Left renal pelvis (tissue), 4 donors: ENCODE measurements around the gene TMEM263. TPM values are rescaled to one million over a fixed set of nuclear protein-coding genes. Genes with fewer than 3 reads are reported as not detected.
"Not testable (repeated sequence)": the region's sequence is repeated elsewhere in the genome, so short reads cannot be mapped to it uniquely, and the experiment has no call there.

Experiments used
- DNase-seq, 4 donors: peaks; one replicate each; pipeline ENCODE4 v3.0.0-alpha.2; 2013; ENCODE audit warnings: low read depth in 4 of 4, low spot score in 3 of 4
- polyA plus RNA-seq, 4 donors: library from polyadenylated mRNA; unstranded; fragments of 120-200 nt; gene quantifications; one replicate each; pipeline ENCODE4 v1.2.1, GENCODE V29; 2013; ENCODE audit not compliant: insufficient read length in 4 of 4

Gene TMEM263
- polyA plus RNA-seq, result 100 to 1,000 TPM in 2 of 4 donors, 10 to 100 TPM in 2; 83.3 to 121 (median 94.2) TPM

- DNase-seq, result peak; percentile 90 to 95 (median 94)
These were observed at the start of gene TMEM263 for GRCh38 chr12:106955377-106956047. TSS of gene TMEM263 (plus strand) at chr12:106955907. CDS start at chr12:106967117, 11,210 bp downstream.

GRCh38 chr12:106906715-106907114 is 49.0 kb upstream of the TMEM263 start:
- DNase-seq, result no peak

- DNase-seq, result no peak
These were observed 48.3 kb upstream of the TMEM263 start for GRCh38 chr12:106907411-106907810.

GRCh38 chr12:106907846-106908245 is 47.9 kb upstream of the TMEM263 start:
- no peak for DNase-seq

GRCh38 chr12:106908561-106908960 is 47.1 kb upstream of the TMEM263 start:
- DNase-seq, result no peak

- DNase-seq, result no peak
These were observed 45.5 kb upstream of the TMEM263 start for GRCh38 chr12:106910202-106910601.

- no peak for DNase-seq
These were observed 44.1 kb upstream of the TMEM263 start for GRCh38 chr12:106911581-106911980.

- DNase-seq, result no peak
These were observed 42.3 kb upstream of the TMEM263 start for GRCh38 chr12:106913456-106913855.

- no peak for DNase-seq
These were observed 40.7 kb upstream of the TMEM263 start for GRCh38 chr12:106914796-106915634.

GRCh38 chr12:106915635-106916026 is 40.1 kb upstream of the TMEM263 start:
- no peak for DNase-seq

- no peak for DNase-seq
These were observed 38.2 kb upstream of the TMEM263 start for GRCh38 chr12:106917503-106917902.

- no peak for DNase-seq
These were observed 37.0 kb upstream of the TMEM263 start for GRCh38 chr12:106918746-106919145.

GRCh38 chr12:106919910-106920544 is 35.7 kb upstream of the TMEM263 start:
- DNase-seq, result peak in 1 of 4 donors; percentile 40

GRCh38 chr12:106921976-106922375 is 33.7 kb upstream of the TMEM263 start:
- DNase-seq, result not testable (repeated sequence)

- not testable (repeated sequence) for DNase-seq
These were observed 32.1 kb upstream of the TMEM263 start for GRCh38 chr12:106923594-106923993.

- no peak for DNase-seq
These were observed 31.3 kb upstream of the TMEM263 start for GRCh38 chr12:106924268-106924861.

GRCh38 chr12:106926657-106927056 is 29.1 kb upstream of the TMEM263 start:
- DNase-seq, result no peak

- DNase-seq, result no peak
These were observed 21.4 kb upstream of the TMEM263 start for GRCh38 chr12:106934277-106934676.

- no peak for DNase-seq
These were observed 14.1 kb upstream of the TMEM263 start for GRCh38 chr12:106941481-106942156.

GRCh38 chr12:106942775-106943174 is 12.9 kb upstream of the TMEM263 start:
- DNase-seq, result no peak
